Peyer's patch (tissue), 4 donors: Measurements from ENCODE around the gene KCNJ3.

Experiments used
- CTCF ChIP-seq, 6 experiments: fragments of 450-650 bp in 4 of 6; fragments of 200-600 bp in 2 of 6; sonication (generic) in 1 of 6; IDR thresholded peaks; one replicate each; pipeline ENCODE4 v1.5.1; 2017 to 2019; ENCODE audit warnings: antibody characterized with exemption in 6 of 6, mild to moderate bottlenecking in 3 of 6, moderate library complexity in 1 of 6
- POLR2A ChIP-seq, 2 donors: fragments of 450-650 bp; IDR thresholded peaks; one replicate each; pipeline ENCODE4 v1.5.1; 2017; ENCODE audit warnings: antibody characterized with exemption in 2 of 2, mild to moderate bottlenecking in 2 of 2, moderate library complexity in 2 of 2

- TF ChIP-seq POLR2A (IDR thresholded peaks at IDR 0.05) (no peak), CTCF (IDR thresholded peaks at IDR 0.05) (no peak)
Measured at GRCh38 chr2:154795651-154796050, 97.2 kb downstream of the KCNJ3 start.
